Stimulated activated naive CD8-positive, alpha-beta T cell treated with anti-CD3 and anti-CD28 coated beads, Interleukin-15, Interleukin-2, amounts not matched to agents 100 U/mL and 50 U/mL, for 24 hours (primary cell): ENCODE data around the gene DUSP21.
"Not testable (repeated sequence)": the region's sequence is repeated elsewhere in the genome, so short reads cannot be mapped to it uniquely, and the experiment has no call there.

Experiments
- ATAC-seq: fragments of 150-1000 bp; cut with Tn5 transposase; one replicate; pipeline ENCODE4 v1.10.0; 2021
- DNase-seq: peaks from one replicate; pipeline ENCODE4 v3.0.0; 2021

The DUSP21 gene

GRCh38 chrX:44843753-44844152 lies at the start of gene DUSP21:
Gene DUSP21, plus strand, starts transcription at chrX:44844021. Its CDS starts 112 bp downstream, at chrX:44844133.
- ATAC-seq (no peak), DNase-seq (no peak)

DNA sequence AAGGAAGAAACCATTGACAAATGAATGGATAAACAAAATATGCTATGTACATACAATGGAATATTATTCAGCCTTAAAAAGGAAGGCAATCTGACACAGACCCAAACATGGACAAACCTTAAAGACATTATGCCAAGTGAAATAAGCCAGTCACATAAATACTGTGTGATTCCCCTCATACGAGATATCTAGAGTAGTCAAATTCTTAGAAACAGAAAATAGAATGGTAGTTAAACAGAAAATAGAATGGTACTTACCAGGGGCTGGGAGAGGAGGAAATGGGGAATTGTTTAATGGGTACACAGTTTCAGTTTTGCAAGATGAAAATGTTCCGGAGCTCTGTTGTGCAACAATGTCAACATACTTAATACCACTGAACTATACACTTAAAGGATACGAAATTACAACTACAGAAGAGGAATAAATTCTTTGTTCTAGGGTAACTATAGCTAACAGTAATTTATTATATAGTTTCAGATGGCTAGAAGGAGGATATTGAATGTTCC lies 47.8 kb upstream of the DUSP21 start:
- DNase-seq (no peak), ATAC-seq (no peak)

DNA sequence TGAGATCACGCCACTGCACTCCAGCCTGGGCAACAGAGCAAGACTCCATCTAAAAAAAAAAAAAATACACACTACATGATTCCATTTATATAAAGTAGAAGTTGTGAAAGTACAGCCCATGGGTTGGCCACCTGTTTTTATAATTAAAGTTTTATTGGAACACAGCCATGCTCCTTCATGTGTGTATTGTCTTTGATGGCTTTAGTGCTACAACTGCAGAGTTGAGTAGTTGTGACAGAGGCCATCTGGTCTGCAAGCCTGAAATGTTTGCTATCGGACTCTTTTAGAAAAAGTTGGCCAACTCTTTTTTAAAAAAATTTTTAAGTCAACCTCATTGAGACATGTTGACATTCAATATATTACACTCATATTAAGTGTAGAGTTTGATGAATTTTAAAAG lies 41.2 kb upstream of the DUSP21 start:
- DNase-seq (no peak), ATAC-seq (no peak)

- DNase-seq (no peak), ATAC-seq (no peak)
Measured at GRCh38 chrX:44815681-44816080, 28.1 kb upstream of the DUSP21 start.

GRCh38 chrX:44816367-44816766 lies 27.5 kb upstream of the DUSP21 start:
- ATAC-seq, result no peak
- DNase-seq, result no peak

DNA sequence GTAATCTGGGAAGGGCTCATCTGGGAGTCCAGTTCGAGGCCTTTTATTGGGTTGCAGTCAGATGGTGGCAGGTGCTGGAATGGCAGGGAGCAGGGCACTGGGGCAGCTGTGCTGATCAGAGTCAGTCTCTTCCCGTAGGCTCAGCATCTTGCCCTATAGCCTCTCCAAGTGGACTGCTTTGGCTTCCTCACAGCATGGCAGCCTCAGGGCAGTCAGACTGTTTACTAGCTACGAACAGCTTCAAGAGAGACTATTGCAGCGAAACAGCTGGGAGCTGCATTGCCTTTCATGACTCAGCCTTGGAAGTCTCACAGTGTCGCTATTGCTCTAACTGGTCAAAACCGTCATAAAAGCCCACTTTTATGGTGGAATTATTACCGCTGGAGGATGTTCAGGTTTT lies 26.8 kb upstream of the DUSP21 start:
- ATAC-seq, result no peak
- no peak for DNase-seq

GRCh38 chrX:44822601-44823000 lies 21.2 kb upstream of the DUSP21 start:
- DNase-seq (no peak), ATAC-seq (no peak)

GRCh38 chrX:44823193-44823592 lies 20.6 kb upstream of the DUSP21 start:
- not testable (repeated sequence) for ATAC-seq, DNase-seq

GRCh38 chrX:44828008-44828605 lies 15.7 kb upstream of the DUSP21 start:
- no peak for ATAC-seq

DNA sequence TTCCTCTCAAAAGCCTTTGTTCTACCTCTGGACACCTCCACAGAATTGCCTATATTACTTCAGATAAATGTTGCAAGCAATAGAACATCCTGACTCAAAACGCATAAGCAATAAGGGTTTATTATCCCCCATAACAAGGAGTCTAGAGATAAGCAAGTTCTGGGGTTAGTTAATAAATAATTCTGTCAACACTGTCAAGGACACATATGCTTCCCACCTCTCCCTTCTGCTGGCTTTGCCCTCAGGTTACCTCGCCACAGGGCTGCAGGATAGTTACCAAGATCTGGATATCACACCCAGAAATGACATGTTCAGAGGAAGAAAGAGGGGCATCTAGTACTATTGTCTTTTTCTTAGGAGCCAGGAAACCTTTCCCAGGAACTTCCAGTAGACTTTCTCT lies 14.0 kb upstream of the DUSP21 start:
- DNase-seq (no peak), ATAC-seq (no peak)

More at GRCh38 chrX:44828008-44828605, 15.7 kb upstream of the DUSP21 start:
- no peak for DNase-seq

- ATAC-seq (no peak), DNase-seq (no peak)
Measured at GRCh38 chrX:44842550-44843317, 1.1 kb upstream of the DUSP21 start.

GRCh38 chrX:44843318-44843702 lies 511 bp upstream of the DUSP21 start:
- DNase-seq, result no peak
- ATAC-seq, result no peak

GRCh38 chrX:44844204-44844603 lies 383 bp downstream of the DUSP21 start:
- DNase-seq, result no peak
- ATAC-seq, result no peak

- not testable (repeated sequence) for DNase-seq, ATAC-seq
Measured at GRCh38 chrX:44850891-44851290, 7.1 kb downstream of the DUSP21 start.

- DNase-seq (no peak), ATAC-seq (no peak)
Measured at GRCh38 chrX:44871114-44871645, 27.4 kb downstream of the DUSP21 start.

GRCh38 chrX:44871931-44872820 lies 28.4 kb downstream of the DUSP21 start:
- ATAC-seq (peak; percentile 16), DNase-seq (peak; percentile 36)

GRCh38 chrX:44872821-44873414 lies 29.1 kb downstream of the DUSP21 start, which contains the start of gene KDM6A:
Gene KDM6A, plus strand, starts transcription at chrX:44873188. Its CDS starts 364 bp downstream, at chrX:44873552.
- DNase-seq, result peak; percentile 93
- peak; percentile 88 for ATAC-seq

- DNase-seq, result peak; percentile 48
Measured at GRCh38 chrX:44873415-44874276, 29.8 kb downstream of the DUSP21 start.

GRCh38 chrX:44874420-44875184 lies 30.8 kb downstream of the DUSP21 start:
- ATAC-seq (peak; percentile 54), DNase-seq (peak; percentile 41)

More at GRCh38 chrX:44873415-44874276, 29.8 kb downstream of the DUSP21 start:
- no peak for ATAC-seq

DNA sequence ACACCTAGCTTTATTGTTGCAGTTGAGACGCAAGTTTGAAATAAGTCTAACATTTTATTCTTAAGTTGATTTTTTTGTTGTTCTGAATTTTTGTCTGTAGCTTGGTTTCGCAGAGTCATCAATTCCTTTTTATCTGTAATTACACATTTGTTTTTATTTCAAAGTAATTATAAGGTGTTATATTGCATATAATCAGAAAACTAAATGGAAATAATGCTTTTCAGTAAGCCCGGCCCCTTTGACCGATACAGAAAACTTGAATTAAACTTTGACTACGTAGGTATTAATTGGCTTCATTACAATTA lies 31.3 kb downstream of the DUSP21 start:
- DNase-seq (no peak), ATAC-seq (no peak)
